ENCODE results near the gene ANKRD37. TPM values are rescaled to one million over a fixed set of nuclear protein-coding genes. Genes with fewer than 3 reads are reported as not detected.

The ANKRD37 gene
- total and polyA plus RNA-seq, 9 of the 15 experiments (the other 6 are each of a cell fraction or from before 2014, with no cell fraction given): 1.3 to 53.7 (median 3.6) TPM

DNA sequence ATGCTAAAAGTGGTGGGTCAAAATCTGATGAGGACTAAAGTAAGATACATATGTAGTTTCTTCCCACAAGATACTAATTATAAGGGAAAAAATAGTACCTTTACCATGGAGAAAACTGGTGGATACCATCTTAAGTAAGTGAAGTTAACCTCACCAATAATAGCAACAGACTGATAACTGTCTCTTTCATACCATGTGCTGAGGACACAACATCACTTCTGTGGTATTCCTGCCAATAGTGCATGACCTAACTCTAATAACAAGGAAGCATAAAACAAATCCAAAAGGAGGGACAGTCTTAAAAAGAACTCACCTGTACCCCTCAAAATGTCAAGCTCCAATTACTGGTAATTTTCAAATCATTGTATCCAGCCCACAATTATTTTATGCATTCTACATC lies 20.3 kb downstream of the ANKRD37 start:
- ATAC-seq: no peak
- in situ Hi-C loops (cut with MboI): no loop called here
- no peak for TF ChIP-seq GABPB1 (CRISPR knock-in tag; IDR thresholded peaks at IDR 0.05)
- TF ChIP-seq CCNT2 (IDR thresholded peaks at IDR 0.05; ENCODE audit: borderline replicate concordance, extremely low read depth, insufficient read length, low read depth, low read length): no peak
- no peak for TF ChIP-seq ZNF23 (CRISPR knock-in tag; IDR thresholded peaks at IDR 0.05)
- no peak for TF ChIP-seq KDM4B (IDR thresholded peaks at IDR 0.05; ENCODE audit: borderline replicate concordance in 2 of 2, low read depth in 1 of 2)
- TF ChIP-seq, protein P1, sequence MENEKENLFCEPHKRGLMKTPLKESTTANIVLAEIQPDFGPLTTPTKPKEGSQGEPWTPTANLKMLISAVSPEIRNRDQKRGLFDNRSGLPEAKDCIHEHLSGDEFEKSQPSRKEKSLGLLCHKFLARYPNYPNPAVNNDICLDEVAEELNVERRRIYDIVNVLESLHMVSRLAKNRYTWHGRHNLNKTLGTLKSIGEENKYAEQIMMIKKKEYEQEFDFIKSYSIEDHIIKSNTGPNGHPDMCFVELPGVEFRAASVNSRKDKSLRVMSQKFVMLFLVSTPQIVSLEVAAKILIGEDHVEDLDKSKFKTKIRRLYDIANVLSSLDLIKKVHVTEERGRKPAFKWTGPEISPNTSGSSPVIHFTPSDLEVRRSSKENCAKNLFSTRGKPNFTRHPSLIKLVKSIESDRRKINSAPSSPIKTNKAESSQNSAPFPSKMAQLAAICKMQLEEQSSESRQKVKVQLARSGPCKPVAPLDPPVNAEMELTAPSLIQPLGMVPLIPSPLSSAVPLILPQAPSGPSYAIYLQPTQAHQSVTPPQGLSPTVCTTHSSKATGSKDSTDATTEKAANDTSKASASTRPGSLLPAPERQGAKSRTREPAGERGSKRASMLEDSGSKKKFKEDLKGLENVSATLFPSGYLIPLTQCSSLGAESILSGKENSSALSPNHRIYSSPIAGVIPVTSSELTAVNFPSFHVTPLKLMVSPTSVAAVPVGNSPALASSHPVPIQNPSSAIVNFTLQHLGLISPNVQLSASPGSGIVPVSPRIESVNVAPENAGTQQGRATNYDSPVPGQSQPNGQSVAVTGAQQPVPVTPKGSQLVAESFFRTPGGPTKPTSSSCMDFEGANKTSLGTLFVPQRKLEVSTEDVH (IDR thresholded peaks at IDR 0.05; ENCODE audit: low read depth, partially characterized antibody): no peak
- TF ChIP-seq NCOA2 (IDR thresholded peaks at IDR 0.05; ENCODE audit: partially characterized antibody in 2 of 2): no peak
- TF ChIP-seq ZNF785 (CRISPR knock-in tag; IDR thresholded peaks at IDR 0.05): no peak
- TF ChIP-seq NR2F6 (CRISPR knock-in tag; IDR thresholded peaks at IDR 0.05): no peak
- TF ChIP-seq, protein P2, sequence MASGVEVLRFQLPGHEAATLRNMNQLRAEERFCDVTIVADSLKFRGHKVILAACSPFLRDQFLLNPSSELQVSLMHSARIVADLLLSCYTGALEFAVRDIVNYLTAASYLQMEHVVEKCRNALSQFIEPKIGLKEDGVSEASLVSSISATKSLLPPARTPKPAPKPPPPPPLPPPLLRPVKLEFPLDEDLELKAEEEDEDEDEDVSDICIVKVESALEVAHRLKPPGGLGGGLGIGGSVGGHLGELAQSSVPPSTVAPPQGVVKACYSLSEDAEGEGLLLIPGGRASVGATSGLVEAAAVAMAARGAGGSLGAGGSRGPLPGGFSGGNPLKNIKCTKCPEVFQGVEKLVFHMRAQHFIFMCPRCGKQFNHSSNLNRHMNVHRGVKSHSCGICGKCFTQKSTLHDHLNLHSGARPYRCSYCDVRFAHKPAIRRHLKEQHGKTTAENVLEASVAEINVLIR (CRISPR knock-in tag; IDR thresholded peaks at IDR 0.05): no peak
- TF ChIP-seq, protein P3, sequence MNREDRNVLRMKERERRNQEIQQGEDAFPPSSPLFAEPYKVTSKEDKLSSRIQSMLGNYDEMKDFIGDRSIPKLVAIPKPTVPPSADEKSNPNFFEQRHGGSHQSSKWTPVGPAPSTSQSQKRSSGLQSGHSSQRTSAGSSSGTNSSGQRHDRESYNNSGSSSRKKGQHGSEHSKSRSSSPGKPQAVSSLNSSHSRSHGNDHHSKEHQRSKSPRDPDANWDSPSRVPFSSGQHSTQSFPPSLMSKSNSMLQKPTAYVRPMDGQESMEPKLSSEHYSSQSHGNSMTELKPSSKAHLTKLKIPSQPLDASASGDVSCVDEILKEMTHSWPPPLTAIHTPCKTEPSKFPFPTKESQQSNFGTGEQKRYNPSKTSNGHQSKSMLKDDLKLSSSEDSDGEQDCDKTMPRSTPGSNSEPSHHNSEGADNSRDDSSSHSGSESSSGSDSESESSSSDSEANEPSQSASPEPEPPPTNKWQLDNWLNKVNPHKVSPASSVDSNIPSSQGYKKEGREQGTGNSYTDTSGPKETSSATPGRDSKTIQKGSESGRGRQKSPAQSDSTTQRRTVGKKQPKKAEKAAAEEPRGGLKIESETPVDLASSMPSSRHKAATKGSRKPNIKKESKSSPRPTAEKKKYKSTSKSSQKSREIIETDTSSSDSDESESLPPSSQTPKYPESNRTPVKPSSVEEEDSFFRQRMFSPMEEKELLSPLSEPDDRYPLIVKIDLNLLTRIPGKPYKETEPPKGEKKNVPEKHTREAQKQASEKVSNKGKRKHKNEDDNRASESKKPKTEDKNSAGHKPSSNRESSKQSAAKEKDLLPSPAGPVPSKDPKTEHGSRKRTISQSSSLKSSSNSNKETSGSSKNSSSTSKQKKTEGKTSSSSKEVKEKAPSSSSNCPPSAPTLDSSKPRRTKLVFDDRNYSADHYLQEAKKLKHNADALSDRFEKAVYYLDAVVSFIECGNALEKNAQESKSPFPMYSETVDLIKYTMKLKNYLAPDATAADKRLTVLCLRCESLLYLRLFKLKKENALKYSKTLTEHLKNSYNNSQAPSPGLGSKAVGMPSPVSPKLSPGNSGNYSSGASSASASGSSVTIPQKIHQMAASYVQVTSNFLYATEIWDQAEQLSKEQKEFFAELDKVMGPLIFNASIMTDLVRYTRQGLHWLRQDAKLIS (CRISPR knock-in tag; IDR thresholded peaks at IDR 0.05): no peak
- TF ChIP-seq, protein P4, sequence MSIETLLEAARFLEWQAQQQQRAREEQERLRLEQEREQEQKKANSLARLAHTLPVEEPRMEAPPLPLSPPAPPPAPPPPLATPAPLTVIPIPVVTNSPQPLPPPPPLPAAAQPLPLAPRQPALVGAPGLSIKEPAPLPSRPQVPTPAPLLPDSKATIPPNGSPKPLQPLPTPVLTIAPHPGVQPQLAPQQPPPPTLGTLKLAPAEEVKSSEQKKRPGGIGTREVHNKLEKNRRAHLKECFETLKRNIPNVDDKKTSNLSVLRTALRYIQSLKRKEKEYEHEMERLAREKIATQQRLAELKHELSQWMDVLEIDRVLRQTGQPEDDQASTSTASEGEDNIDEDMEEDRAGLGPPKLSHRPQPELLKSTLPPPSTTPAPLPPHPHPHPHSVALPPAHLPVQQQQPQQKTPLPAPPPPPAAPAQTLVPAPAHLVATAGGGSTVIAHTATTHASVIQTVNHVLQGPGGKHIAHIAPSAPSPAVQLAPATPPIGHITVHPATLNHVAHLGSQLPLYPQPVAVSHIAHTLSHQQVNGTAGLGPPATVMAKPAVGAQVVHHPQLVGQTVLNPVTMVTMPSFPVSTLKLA (conservative IDR thresholded peaks at IDR 0.05): no peak
- TF ChIP-seq, protein P5, sequence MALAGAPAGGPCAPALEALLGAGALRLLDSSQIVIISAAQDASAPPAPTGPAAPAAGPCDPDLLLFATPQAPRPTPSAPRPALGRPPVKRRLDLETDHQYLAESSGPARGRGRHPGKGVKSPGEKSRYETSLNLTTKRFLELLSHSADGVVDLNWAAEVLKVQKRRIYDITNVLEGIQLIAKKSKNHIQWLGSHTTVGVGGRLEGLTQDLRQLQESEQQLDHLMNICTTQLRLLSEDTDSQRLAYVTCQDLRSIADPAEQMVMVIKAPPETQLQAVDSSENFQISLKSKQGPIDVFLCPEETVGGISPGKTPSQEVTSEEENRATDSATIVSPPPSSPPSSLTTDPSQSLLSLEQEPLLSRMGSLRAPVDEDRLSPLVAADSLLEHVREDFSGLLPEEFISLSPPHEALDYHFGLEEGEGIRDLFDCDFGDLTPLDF (CRISPR knock-in tag; IDR thresholded peaks at IDR 0.05): no peak

More for the DNA sequence above, 20.3 kb downstream of the ANKRD37 start:
- ChIA-PET CTCF (ENCODE audit: low intra/inter-chr PET ratio) (no interaction called here), POLR2A (no interaction called here)
- H3K27me3 ChIP-seq (ENCODE audit: control insufficient read depth in 2 of 2, insufficient read depth in 2 of 2, low read length in 2 of 2): no peaks in the 10 kb centered on the region
- BruUV-seq (replicated peaks): no TSS peak
- intact Hi-C loops (cut with micrococcal nuclease): no loop called here
- no peak overlapping the region for H3K9ac ChIP-seq (ENCODE audit: insufficient read depth in 1 of 2, low read depth in 2 of 2, low read length in 2 of 2)
- no peaks in the 10 kb centered on the region for H3K79me2 ChIP-seq (ENCODE audit: control insufficient read depth, insufficient read depth, low read length)
- no peaks in the 10 kb centered on the region for H3K9me3 ChIP-seq (replicated peaks; ENCODE audit: control insufficient read depth, insufficient read depth, low read depth, low read length)
- no peaks in the 10 kb centered on the region for H3K4me1 ChIP-seq (replicated peaks in 1 of 2; ENCODE audit: control insufficient read depth in 2 of 2, insufficient read depth in 2 of 2, low read length in 2 of 2)
- no peaks in the 10 kb centered on the region for H4K20me1 ChIP-seq (replicated peaks; ENCODE audit: control insufficient read depth, insufficient read depth, low read length)
- H2AFZ ChIP-seq (ENCODE audit: low read depth, low read length): no peak overlapping the region
- DNase-seq (ENCODE audit: extremely low read depth in 1 of 4, low spot score in 3 of 4) (no peak), FAIRE-seq (no peak)
- H3K27ac ChIP-seq (ENCODE audit: extremely low read depth, low read depth, low read length): no peak overlapping the region
- no peak overlapping the region for H3K4me2 ChIP-seq (ENCODE audit: insufficient read depth, low read length)
- H3K36me3 ChIP-seq (ENCODE audit: control insufficient read depth, insufficient read depth, low read length): peaks cover 49% of the 10 kb centered on the region; the same call in 2 of the 3 replicates
- H3K4me3 ChIP-seq: no peak overlapping the region
- H3K9me1 ChIP-seq (ENCODE audit: control insufficient read depth, insufficient read depth, low read length): no peaks in the 10 kb centered on the region

Measured in K562 (cell line).